GM10847 (cell line): ENCODE measurements around the gene TJP3.

Source experiments
- POLR2A ChIP-seq: IDR thresholded peaks from 2 replicates; pipeline ENCODE4 v1.6.1; 2011; ENCODE audit not compliant: insufficient read length; ENCODE audit errors: extremely low read depth

The TJP3 gene

DNA sequence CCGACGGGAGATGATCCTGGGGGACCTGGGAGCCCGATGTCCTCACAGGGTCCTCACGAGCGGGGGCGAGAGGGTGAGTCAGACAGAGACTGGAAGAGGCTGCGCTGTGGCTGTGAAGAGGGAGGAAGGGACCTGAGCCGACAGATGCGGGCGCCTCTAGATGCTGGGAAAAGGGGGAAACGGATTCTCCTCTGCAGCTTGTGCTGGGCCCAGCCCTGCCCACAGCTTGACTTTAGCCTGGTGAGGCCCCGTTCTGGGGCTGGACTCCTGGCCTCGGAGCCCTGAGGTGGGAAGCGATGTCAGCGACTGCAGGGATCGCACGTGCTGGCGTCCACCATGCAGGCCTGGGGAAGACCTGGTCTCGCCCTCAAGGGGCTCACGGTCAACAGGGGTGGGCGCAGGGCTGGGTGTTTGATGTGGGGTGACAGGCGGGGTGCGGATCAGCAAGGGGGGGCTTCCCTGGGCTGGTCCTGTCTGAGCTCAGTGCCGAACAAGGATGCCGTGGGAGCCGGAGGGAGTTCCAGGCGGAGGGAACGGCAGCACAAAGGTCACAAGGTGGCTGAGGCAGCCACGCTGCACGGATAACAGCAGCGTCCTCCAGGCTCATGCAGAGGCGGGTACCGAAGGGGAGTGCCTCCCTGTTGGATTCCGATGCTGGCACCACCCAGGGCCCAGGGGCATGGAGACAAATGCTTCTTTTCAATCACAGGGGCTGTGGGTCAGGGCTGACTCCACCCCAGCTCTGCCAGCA lies 39.7 kb upstream of the TJP3 start:
- no peak for TF ChIP-seq POLR2A

DNA sequence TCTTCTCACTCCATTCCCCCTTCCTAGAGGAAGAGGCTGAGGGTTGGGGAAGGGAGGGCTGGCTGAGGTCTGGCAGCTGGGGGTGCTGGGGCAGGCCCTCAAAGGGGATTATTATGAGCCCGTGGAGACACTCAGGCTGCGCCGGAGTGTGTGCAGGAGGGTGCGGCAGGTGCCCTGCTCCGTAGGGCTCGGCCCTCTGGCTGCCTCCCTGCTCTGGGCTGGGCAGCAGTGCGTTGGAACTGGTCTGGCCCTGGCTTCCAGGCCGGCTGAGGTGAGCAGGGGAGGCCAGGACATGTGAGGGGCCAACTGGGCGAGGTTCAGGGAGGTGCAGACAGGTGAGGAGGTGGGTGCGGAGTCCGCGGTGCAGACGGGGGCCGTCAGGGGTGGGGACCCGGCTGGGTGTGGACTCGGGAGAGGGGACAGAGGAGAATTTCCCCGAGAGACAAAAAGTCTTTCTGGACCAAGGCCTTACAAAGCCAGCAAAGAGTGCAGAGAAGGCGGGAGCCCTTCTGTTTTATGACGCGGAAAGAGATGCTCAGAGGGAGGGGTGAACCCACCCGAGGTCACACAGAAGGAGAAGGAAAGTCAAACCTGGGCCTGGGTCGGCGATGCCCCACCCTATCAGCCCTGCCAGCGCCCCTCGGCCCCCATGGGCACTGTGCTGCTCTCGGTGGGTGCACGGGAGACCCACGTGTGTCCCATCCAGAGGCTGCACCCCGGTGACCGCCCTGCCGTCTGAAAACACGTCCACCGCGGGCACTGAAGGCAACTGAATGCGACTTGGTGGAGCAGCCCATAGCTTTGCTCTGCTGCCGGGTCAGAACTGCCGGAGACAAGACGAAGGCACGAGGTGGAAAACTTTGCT lies 38.9 kb upstream of the TJP3 start:
- no peak for TF ChIP-seq POLR2A

GRCh38 chr19:3669947-3670795 lies 38.0 kb upstream of the TJP3 start:
- no peak for TF ChIP-seq POLR2A

GRCh38 chr19:3670796-3671679 lies 37.1 kb upstream of the TJP3 start:
- no peak for TF ChIP-seq POLR2A

GRCh38 chr19:3671680-3672574 lies 36.3 kb upstream of the TJP3 start:
- TF ChIP-seq POLR2A, result no peak

DNA sequence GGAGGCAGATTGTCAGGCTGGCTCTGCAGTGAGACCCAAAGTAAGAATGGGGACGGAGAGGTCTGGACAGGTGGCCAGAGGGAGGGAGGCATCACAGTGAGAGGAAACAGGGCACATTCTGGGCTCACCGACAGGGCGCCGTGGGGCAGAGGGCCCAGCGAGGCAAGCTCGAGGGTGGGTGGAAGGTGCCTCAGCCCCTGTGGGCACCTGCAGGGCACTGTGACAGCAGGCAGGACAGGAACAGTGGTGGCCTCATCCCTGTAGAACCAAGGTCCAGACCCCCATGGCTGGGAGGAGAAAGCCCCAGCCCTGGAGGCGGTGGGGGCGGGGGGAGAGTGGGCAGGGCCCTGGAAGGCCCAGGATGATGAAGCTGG lies 35.6 kb upstream of the TJP3 start:
- no peak for TF ChIP-seq POLR2A

- no peak for TF ChIP-seq POLR2A
Measured at GRCh38 chr19:3672993-3673392, 35.2 kb upstream of the TJP3 start.

GRCh38 chr19:3673506-3674439 lies 34.4 kb upstream of the TJP3 start:
- no peak for TF ChIP-seq POLR2A

GRCh38 chr19:3674784-3675543 lies 33.2 kb upstream of the TJP3 start:
- no peak for TF ChIP-seq POLR2A

DNA sequence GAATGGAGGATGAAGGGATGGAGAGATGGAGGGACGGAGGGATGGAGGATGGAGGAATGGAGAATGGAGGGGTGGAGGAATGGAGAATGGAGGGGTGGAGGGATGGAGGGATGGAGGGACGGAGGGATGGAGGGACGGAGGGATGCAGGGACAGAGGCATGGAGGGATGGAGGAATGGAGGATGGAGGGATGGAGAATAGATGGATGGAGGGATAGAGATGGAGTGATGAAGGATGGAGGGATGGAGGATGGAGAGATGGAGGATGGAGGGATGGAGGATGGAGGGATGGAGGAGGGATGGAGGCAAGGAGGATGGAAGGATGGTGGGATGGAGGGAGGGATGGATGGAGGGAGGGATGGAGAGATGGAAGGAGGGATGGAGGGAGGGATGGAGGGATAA lies 30.0 kb upstream of the TJP3 start:
- no peak for TF ChIP-seq POLR2A

DNA sequence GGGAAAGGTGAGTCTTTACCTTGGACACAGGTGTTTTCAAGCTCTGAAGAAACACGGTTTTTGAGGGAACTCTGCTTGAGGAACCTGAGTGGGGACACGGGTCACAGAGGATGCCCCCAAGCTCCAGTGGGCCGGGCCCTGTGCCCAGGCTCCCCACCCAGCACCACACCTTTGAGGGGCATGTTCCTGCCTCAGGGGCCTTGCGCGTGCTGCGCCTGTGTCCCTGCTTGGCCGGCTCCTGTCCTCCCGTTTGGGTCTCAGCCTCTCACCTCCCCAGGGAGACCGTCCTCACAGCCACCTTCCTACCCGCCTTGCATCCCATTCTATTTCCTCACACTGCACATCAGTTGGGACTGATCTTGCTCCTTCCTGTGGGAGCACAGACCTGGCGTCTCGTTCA lies 29.0 kb upstream of the TJP3 start:
- no peak for TF ChIP-seq POLR2A

- no peak for TF ChIP-seq POLR2A
Measured at GRCh38 chr19:3679581-3679980, 28.6 kb upstream of the TJP3 start.

- no peak for TF ChIP-seq POLR2A
Measured at GRCh38 chr19:3680939-3681338, 27.2 kb upstream of the TJP3 start.
